Measurements from ENCODE around the gene GOSR2. TPM values are rescaled to one million over a fixed set of nuclear protein-coding genes. Genes with fewer than 3 reads are reported as not detected.

Gene GOSR2
- total and polyA plus RNA-seq, 2 donors (not counting 1 experiment from before 2014, with no cell fraction given), result 49.5 to 72.8 TPM

- Histone ChIP-seq H3K36me3 (ENCODE audit: control insufficient read depth, insufficient read depth, low read length) (no peaks in the 10 kb centered on the region), H3K4me1 (ENCODE audit: control insufficient read depth, extremely low read depth, insufficient read depth, low read length) (no peaks in the 10 kb centered on the region), H3K27ac (ENCODE audit: insufficient read depth, low read length) (no peak overlapping the region), H3K4me3 (replicated peaks in 1 of 4; ENCODE audit: control extremely low read depth in 1 of 4, insufficient read depth in 1 of 4, low read depth in 3 of 4, low read length in 4 of 4) (no peak overlapping the region), H2AFZ (ENCODE audit: low read length) (no peak overlapping the region), H3K9ac (ENCODE audit: insufficient read depth, low read length) (no peak overlapping the region), H3K4me2 (ENCODE audit: extremely low read depth, insufficient read depth, low read length) (no peak overlapping the region), H3K9me3 (ENCODE audit: control insufficient read depth, insufficient read depth, low read depth, low read length) (no peaks in the 10 kb centered on the region), H3K79me2 (ENCODE audit: control insufficient read depth, insufficient read depth, low read length) (no peaks in the 10 kb centered on the region), H4K20me1 (ENCODE audit: control insufficient read depth, extremely low read depth, insufficient read depth, low read length) (no peaks in the 10 kb centered on the region), H3K27me3 (ENCODE audit: control insufficient read depth, insufficient read depth, low read length) (peaks cover 39% of the 10 kb centered on the region)
- TF ChIP-seq EZH2 (IDR thresholded peaks at IDR 0.05; ENCODE audit: low read length, missing control alignments) (no peak), CTCF (conservative IDR thresholded peaks at IDR 0.05 in 1 of 2, IDR thresholded peaks at IDR 0.05 in 1 of 2; ENCODE audit: low read depth in 1 of 2, low read length in 2 of 2) (no peak)
- DNase-seq (ENCODE audit: low read depth in 2 of 2), result no peak
Observed at GRCh38 chr17:46894024-46894423, 28.9 kb upstream of the GOSR2 start.

GRCh38 chr17:46894476-46895151 lies 28.3 kb upstream of the GOSR2 start:
- no peaks in the 10 kb centered on the region for H3K79me2 ChIP-seq (ENCODE audit: control insufficient read depth, insufficient read depth, low read length)
- H3K4me2 ChIP-seq (ENCODE audit: extremely low read depth, insufficient read depth, low read length), result no peak overlapping the region
- H3K36me3 ChIP-seq (ENCODE audit: control insufficient read depth, insufficient read depth, low read length), result no peaks in the 10 kb centered on the region
- no peaks in the 10 kb centered on the region for H4K20me1 ChIP-seq (ENCODE audit: control insufficient read depth, extremely low read depth, insufficient read depth, low read length)
- H3K27me3 ChIP-seq (ENCODE audit: control insufficient read depth, insufficient read depth, low read length), result peaks cover 33% of the 10 kb centered on the region
- no peak overlapping the region for H2AFZ ChIP-seq (ENCODE audit: low read length)
- no peak overlapping the region for H3K4me3 ChIP-seq (replicated peaks in 1 of 4; ENCODE audit: control extremely low read depth in 1 of 4, insufficient read depth in 1 of 4, low read depth in 3 of 4, low read length in 4 of 4)
- no peak overlapping the region for H3K27ac ChIP-seq (ENCODE audit: insufficient read depth, low read length)
- no peak for TF ChIP-seq EZH2 (IDR thresholded peaks at IDR 0.05; ENCODE audit: low read length, missing control alignments)
- no peak for TF ChIP-seq CTCF (conservative IDR thresholded peaks at IDR 0.05 in 1 of 2, IDR thresholded peaks at IDR 0.05 in 1 of 2; ENCODE audit: low read depth in 1 of 2, low read length in 2 of 2)
- no peaks in the 10 kb centered on the region for H3K4me1 ChIP-seq (ENCODE audit: control insufficient read depth, extremely low read depth, insufficient read depth, low read length)
- no peak for DNase-seq (ENCODE audit: low read depth in 2 of 2)
- H3K9ac ChIP-seq (ENCODE audit: insufficient read depth, low read length), result no peak overlapping the region
- H3K9me3 ChIP-seq (ENCODE audit: control insufficient read depth, insufficient read depth, low read depth, low read length), result no peaks in the 10 kb centered on the region

- Histone ChIP-seq H3K36me3 (ENCODE audit: control insufficient read depth, insufficient read depth, low read length) (no peaks in the 10 kb centered on the region), H3K9ac (ENCODE audit: insufficient read depth, low read length) (no peak overlapping the region), H3K79me2 (ENCODE audit: control insufficient read depth, insufficient read depth, low read length) (no peaks in the 10 kb centered on the region), H3K9me3 (ENCODE audit: control insufficient read depth, insufficient read depth, low read depth, low read length) (no peaks in the 10 kb centered on the region), H3K4me3 (replicated peaks in 1 of 4; ENCODE audit: control extremely low read depth in 1 of 4, insufficient read depth in 1 of 4, low read depth in 3 of 4, low read length in 4 of 4) (no peak overlapping the region), H2AFZ (ENCODE audit: low read length) (no peak overlapping the region), H3K27me3 (ENCODE audit: control insufficient read depth, insufficient read depth, low read length) (peaks cover 32% of the 10 kb centered on the region), H3K4me1 (ENCODE audit: control insufficient read depth, extremely low read depth, insufficient read depth, low read length) (no peaks in the 10 kb centered on the region), H3K27ac (ENCODE audit: insufficient read depth, low read length) (no peak overlapping the region), H3K4me2 (ENCODE audit: extremely low read depth, insufficient read depth, low read length) (no peak overlapping the region), H4K20me1 (ENCODE audit: control insufficient read depth, extremely low read depth, insufficient read depth, low read length) (no peaks in the 10 kb centered on the region)
- TF ChIP-seq CTCF (conservative IDR thresholded peaks at IDR 0.05 in 1 of 2, IDR thresholded peaks at IDR 0.05 in 1 of 2; ENCODE audit: low read depth in 1 of 2, low read length in 2 of 2), result no peak
- no peak for TF ChIP-seq EZH2 (IDR thresholded peaks at IDR 0.05; ENCODE audit: low read length, missing control alignments)
- no peak for DNase-seq (ENCODE audit: low read depth in 2 of 2)
Observed at GRCh38 chr17:46895171-46895570, 27.8 kb upstream of the GOSR2 start.

All from fibroblast of lung (primary cell).